ENCODE results near the gene MYRFL.

MYRFL gene

DNA sequence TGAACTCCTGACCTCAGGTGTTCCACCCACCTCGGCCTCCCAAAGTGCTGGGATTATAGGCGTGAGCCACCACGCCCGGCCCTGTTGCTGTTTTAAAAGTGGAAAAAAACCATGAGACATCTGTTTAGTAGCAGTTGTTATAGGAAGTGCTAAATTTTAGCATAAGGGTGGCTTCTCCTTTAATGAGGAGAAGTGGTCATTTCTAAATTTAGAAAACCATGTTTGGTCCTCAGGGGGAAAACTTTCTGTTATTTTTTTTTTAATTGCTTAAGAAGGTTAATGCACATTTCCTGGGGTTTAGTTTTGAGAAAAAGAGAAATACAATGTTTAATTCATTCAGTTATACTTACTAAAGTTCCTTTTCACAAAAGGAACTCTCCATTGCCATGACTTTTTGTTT, 102.1 kb downstream of the MYRFL start:
- TF ChIP-seq, protein P1, sequence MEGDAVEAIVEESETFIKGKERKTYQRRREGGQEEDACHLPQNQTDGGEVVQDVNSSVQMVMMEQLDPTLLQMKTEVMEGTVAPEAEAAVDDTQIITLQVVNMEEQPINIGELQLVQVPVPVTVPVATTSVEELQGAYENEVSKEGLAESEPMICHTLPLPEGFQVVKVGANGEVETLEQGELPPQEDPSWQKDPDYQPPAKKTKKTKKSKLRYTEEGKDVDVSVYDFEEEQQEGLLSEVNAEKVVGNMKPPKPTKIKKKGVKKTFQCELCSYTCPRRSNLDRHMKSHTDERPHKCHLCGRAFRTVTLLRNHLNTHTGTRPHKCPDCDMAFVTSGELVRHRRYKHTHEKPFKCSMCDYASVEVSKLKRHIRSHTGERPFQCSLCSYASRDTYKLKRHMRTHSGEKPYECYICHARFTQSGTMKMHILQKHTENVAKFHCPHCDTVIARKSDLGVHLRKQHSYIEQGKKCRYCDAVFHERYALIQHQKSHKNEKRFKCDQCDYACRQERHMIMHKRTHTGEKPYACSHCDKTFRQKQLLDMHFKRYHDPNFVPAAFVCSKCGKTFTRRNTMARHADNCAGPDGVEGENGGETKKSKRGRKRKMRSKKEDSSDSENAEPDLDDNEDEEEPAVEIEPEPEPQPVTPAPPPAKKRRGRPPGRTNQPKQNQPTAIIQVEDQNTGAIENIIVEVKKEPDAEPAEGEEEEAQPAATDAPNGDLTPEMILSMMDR (IDR thresholded peaks at IDR 0.05; ENCODE audit: low read depth, low read length, missing control alignments): no peak
- Histone ChIP-seq H3K4me3 (ENCODE audit: low read depth, low read length) (no peak overlapping the region), H3K27ac (no peak overlapping the region), H3K36me3 (replicated peaks) (no peaks in the 10 kb centered on the region), H3K27me3 (replicated peaks) (no peaks in the 10 kb centered on the region)
- in situ Hi-C loops (cut with HindIII; ENCODE audit: low pct_ligation_motif_present, low sequenced_read_pairs): no loop called here
- no peak for DNase-seq

DNA sequence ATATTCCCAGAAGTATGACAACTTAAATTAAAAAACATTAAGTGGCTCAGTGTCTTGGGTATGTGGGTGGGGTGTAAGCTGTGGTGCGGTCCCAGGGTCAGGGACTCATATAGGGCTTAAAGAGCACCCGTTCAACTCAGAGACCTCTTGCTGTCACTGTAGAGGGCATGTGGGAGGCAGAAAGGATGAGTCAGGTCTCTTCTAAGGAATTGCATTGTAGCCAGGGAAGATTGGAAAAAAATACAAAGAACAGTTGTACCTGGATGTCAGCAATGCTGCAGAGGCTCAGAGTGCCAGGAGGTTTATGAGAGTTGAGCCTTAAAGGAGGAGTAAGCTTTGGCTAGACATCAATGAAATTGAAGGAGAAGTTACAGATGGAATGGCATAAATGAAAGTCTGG, 104.1 kb downstream of the MYRFL start:
- in situ Hi-C loops (cut with HindIII; ENCODE audit: low pct_ligation_motif_present, low sequenced_read_pairs): no loop called here
- peak; percentile 15 for DNase-seq

DNA sequence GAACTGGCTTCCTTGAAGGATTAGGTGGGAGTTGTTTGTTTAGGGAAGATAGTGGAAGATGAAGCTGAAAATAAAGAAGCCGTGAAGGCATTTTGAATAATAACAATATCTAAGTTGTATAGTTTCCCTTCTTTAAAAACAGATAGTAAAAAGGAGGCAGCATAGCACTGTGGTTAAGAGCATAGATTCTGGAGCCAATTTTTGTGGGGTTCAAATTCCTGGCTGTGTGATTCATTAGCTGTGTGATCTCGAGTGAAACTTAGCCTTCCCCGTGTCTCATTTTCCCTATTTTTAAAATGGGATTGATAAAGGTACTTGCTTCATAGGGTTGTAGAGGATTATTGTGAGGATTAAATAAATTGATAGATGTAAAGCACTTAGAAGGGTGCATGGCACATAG, 104.5 kb downstream of the MYRFL start:
- peak; percentile 39 for DNase-seq
- in situ Hi-C loops (cut with HindIII; ENCODE audit: low pct_ligation_motif_present, low sequenced_read_pairs): no loop called here
- Histone ChIP-seq H3K27ac (no peak overlapping the region), H3K4me3 (ENCODE audit: low read depth, low read length) (no peak overlapping the region), H3K36me3 (replicated peaks) (no peaks in the 10 kb centered on the region), H3K27me3 (replicated peaks) (no peaks in the 10 kb centered on the region)
- TF ChIP-seq, protein P1 (IDR thresholded peaks at IDR 0.05; ENCODE audit: low read depth, low read length, missing control alignments): no peak

More for the DNA sequence above, 104.1 kb downstream of the MYRFL start:
- H3K36me3 ChIP-seq (replicated peaks): no peaks in the 10 kb centered on the region
- TF ChIP-seq, protein P1 (IDR thresholded peaks at IDR 0.05; ENCODE audit: low read depth, low read length, missing control alignments): no peak
- no peak overlapping the region for H3K27ac ChIP-seq
- H3K4me3 ChIP-seq (ENCODE audit: low read depth, low read length): no peak overlapping the region
- H3K27me3 ChIP-seq (replicated peaks): no peaks in the 10 kb centered on the region

DNA sequence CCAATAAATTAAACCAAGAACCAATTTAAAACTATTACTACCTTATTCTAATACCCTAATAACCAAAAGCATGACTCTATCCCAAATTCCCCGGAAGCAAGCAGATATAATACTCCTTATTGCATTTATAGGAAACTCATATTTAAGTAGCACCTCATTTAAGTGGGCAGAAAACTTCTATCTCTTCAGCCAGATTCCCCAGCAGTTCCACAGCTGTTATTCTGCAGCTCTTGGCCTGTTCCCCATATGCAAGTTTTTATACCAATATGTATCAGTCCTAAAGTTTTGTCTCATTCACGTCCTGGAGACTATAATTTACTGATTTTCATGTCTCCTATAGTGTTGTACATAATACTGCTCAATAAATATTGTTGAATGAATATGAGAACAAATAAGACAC, 106.5 kb downstream of the MYRFL start:
- no peak for DNase-seq
- no peak overlapping the region for H3K27ac ChIP-seq
- no peaks in the 10 kb centered on the region for H3K27me3 ChIP-seq (replicated peaks)
- TF ChIP-seq, protein P1 (IDR thresholded peaks at IDR 0.05; ENCODE audit: low read depth, low read length, missing control alignments): no peak
- no peak overlapping the region for H3K4me3 ChIP-seq (ENCODE audit: low read depth, low read length)
- no peaks in the 10 kb centered on the region for H3K36me3 ChIP-seq (replicated peaks)
- in situ Hi-C loops (cut with HindIII; ENCODE audit: low pct_ligation_motif_present, low sequenced_read_pairs): no loop called here

DNA sequence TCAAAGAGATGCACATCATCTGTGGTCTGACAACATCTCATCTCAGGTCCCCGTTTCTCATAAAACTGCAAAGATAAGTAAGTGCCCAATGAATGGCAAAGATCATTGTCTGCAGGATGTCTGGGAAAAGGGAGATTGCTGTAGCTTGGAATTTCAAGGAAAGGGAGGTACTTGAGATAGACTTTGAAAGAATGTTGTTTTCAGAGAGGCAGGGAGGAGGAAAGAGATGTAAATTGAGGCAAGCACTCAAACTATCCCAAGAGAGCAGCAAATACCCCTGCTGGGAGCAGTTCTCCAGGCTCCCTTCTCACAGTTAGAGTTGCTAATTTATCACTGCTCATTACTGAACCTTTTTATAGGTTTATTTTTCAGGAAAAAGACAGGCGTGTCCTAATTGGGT, 107.1 kb downstream of the MYRFL start:
- TF ChIP-seq, protein P1 (IDR thresholded peaks at IDR 0.05; ENCODE audit: low read depth, low read length, missing control alignments): no peak
- in situ Hi-C loops (cut with HindIII; ENCODE audit: low pct_ligation_motif_present, low sequenced_read_pairs): no loop called here
- Histone ChIP-seq H3K27me3 (replicated peaks) (no peaks in the 10 kb centered on the region), H3K4me3 (ENCODE audit: low read depth, low read length) (no peak overlapping the region), H3K27ac (no peak overlapping the region), H3K36me3 (replicated peaks) (no peaks in the 10 kb centered on the region)
- no peak for DNase-seq
